ENCODE measurements around the gene CRB3. TPM values are rescaled to one million over a fixed set of nuclear protein-coding genes. Genes with fewer than 3 reads are reported as not detected.

CRB3 gene
- total RNA-seq (100 to 1,000 TPM in 1 of 5 donors, 10 to 100 TPM in 3, 1 to 10 TPM in 1; 7.6 to 203 (median 46.1) TPM), polyA plus RNA-seq (10 to 100 TPM; 34.3 to 66.6 (median 51.9) TPM)
- long read RNA-seq, donor 1, partial matches to known transcripts = 0 of 5 reads
- long read RNA-seq, donor 1, other reads (novel, unspliced or antisense) = 0 of 5 reads
- long read RNA-seq, donor 2, transcript CRB3-202 (5 exons, 733 nt) = minor isoform, 5 of 12 reads
- long read RNA-seq, donor 2, transcript CRB3-204 (4 exons, 1,078 nt) = major isoform, 6 of 12 reads
- long read RNA-seq, donor 2, partial matches to known transcripts = 0 of 12 reads
- long read RNA-seq, donor 2, other reads (novel, unspliced or antisense) = 0 of 12 reads
- long read RNA-seq, donor 3, transcript CRB3-202 (5 exons, 733 nt) = major isoform, 5 of 10 reads
- long read RNA-seq, donor 3, partial matches to known transcripts = 0 of 10 reads
- long read RNA-seq, donor 3, other reads (novel, unspliced or antisense) = 0 of 10 reads
- long read RNA-seq, donor 4, partial matches to known transcripts = 0 of 1 reads
- long read RNA-seq, donor 4, other reads (novel, unspliced or antisense) = 0 of 1 reads
- long read RNA-seq, donor 5, partial matches to known transcripts = 0 of 5 reads
- long read RNA-seq, donor 5, other reads (novel, unspliced or antisense) = 0 of 5 reads
- long read RNA-seq, donor 6, transcript CRB3-202 (5 exons, 733 nt) = minor isoform, 9 of 24 reads
- long read RNA-seq, donor 6, transcript CRB3-204 (4 exons, 1,078 nt) = major isoform, 12 of 24 reads
- long read RNA-seq, donor 6, partial matches to known transcripts = 0 of 24 reads
- long read RNA-seq, donor 6, other reads (novel, unspliced or antisense) = 0 of 24 reads
- long read RNA-seq, donor 7, partial matches to known transcripts = 0 of 4 reads
- long read RNA-seq, donor 7, other reads (novel, unspliced or antisense) = 0 of 4 reads
- long read RNA-seq, donor 8, partial matches to known transcripts = 0 of 7 reads
- long read RNA-seq, donor 8, other reads (novel, unspliced or antisense) = 0 of 7 reads
- long read RNA-seq, donor 9, partial matches to known transcripts = 0 of 9 reads
- long read RNA-seq, donor 9, other reads (novel, unspliced or antisense) = 0 of 9 reads
- long read RNA-seq, donor 10, partial matches to known transcripts = 0 of 7 reads
- long read RNA-seq, donor 10, other reads (novel, unspliced or antisense) = 0 of 7 reads

- peak; percentile 96 to 97 for DNase-seq
- Histone ChIP-seq H3K36me3 (peaks cover 4 to 33% (median 24%) of the 10 kb centered on the region in 4 donors), H3K9me3 (no peaks in the 10 kb centered on the region), H3K27ac (peak within 1 kb of the TSS; percentile 79 to 94 (median 90)), H3K4me3 (peak within 1 kb of the TSS; percentile 39 to 71 (median 50)), H3K27me3 (peaks cover 0 to 38% (median 13%) of the 10 kb centered on the region in 3 donors), H3K4me1 (peaks cover 4 to 45% (median 21%) of the 10 kb centered on the region in 4 donors)
- 2 to 4% (median 4%) methylated on average over 26 to 65 of the region's 65 CpGs for WGBS, 5 donors
- TF ChIP-seq POLR2A (IDR thresholded peaks at IDR 0.05) (peak in 2 of 4 donors; percentile 20 to 69), CTCF (IDR thresholded peaks at IDR 0.05) (no peak), POLR2AphosphoS5 (IDR thresholded peaks at IDR 0.05) (peak; percentile 9 to 91 (median 66)), EP300 (IDR thresholded peaks at IDR 0.05) (no peak)
- intact Hi-C loops (cut with DNase I; ENCODE audit: low total_unique reads) = no loop called here
Observed at GRCh38 chr19:6464070-6464873, at the start of gene CRB3. Gene CRB3 (plus strand): TSS chr19:6464271. CDS start chr19:6464702, 431 bp downstream.

GRCh38 chr19:6414793-6415590, 49.1 kb upstream of the CRB3 start:
- Histone ChIP-seq H3K9me3 (no peaks in the 10 kb centered on the region), H3K27ac (no peak overlapping the region), H3K36me3 (peaks cover 61 to 69% (median 63%) of the 10 kb centered on the region in 4 donors), H3K4me1 (peaks cover 0 to 34% (median 24%) of the 10 kb centered on the region in 4 donors), H3K27me3 (no peaks in the 10 kb centered on the region), H3K4me3 (no peak overlapping the region)
- no peak for DNase-seq
- no peak for TF ChIP-seq POLR2AphosphoS5 (IDR thresholded peaks at IDR 0.05)
- no peak for TF ChIP-seq CTCF (IDR thresholded peaks at IDR 0.05)
- TF ChIP-seq EP300 (IDR thresholded peaks at IDR 0.05) = no peak
- no peak for TF ChIP-seq POLR2A (IDR thresholded peaks at IDR 0.05)
- WGBS, 5 donors = 91 to 93% (median 93%) methylated on average over 40 to 47 of the region's 47 CpGs
- intact Hi-C loops (cut with DNase I; ENCODE audit: low total_unique reads) = no loop called here

GRCh38 chr19:6415591-6416190, 48.4 kb upstream of the CRB3 start:
- TF ChIP-seq POLR2AphosphoS5 (IDR thresholded peaks at IDR 0.05) (no peak), POLR2A (IDR thresholded peaks at IDR 0.05) (no peak), EP300 (IDR thresholded peaks at IDR 0.05) (no peak), CTCF (IDR thresholded peaks at IDR 0.05) (no peak)
- no peak for DNase-seq
- Histone ChIP-seq H3K27ac (no peak overlapping the region), H3K27me3 (no peaks in the 10 kb centered on the region), H3K36me3 (peaks cover 68 to 76% (median 70%) of the 10 kb centered on the region in 4 donors), H3K9me3 (no peaks in the 10 kb centered on the region), H3K4me1 (peaks cover 0 to 39% (median 26%) of the 10 kb centered on the region in 4 donors), H3K4me3 (no peak overlapping the region)
- WGBS, 5 donors = 92 to 96% (median 92%) methylated on average over 22 to 32 of the region's 32 CpGs
- intact Hi-C loops (cut with DNase I; ENCODE audit: low total_unique reads) = no loop called here

Data from stomach (tissue), 19 donors.